ENCODE measurements around the gene BCL7A. TPM values are rescaled to one million over a fixed set of nuclear protein-coding genes. Genes with fewer than 3 reads are reported as not detected.

The BCL7A gene
- total and polyA plus RNA-seq, 4 donors, result 3.5 to 8.3 (median 4.9) TPM

- TF ChIP-seq ZBTB33 (IDR thresholded peaks at IDR 0.05) (no peak), FOXA2 (IDR thresholded peaks at IDR 0.05) (no peak), RAD21 (IDR thresholded peaks at IDR 0.05) (no peak), TAF1 (conservative IDR thresholded peaks at IDR 0.05) (no peak)
Measured at GRCh38 chr12:122089077-122089476, 67.4 kb downstream of the BCL7A start (continued).

- H3K27me3 ChIP-seq (ENCODE audit: control insufficient read depth in 4 of 4, insufficient read depth in 4 of 4, low read length in 3 of 4), result no peaks in the 10 kb centered on the region
- H3K9me3 ChIP-seq (ENCODE audit: control insufficient read depth in 4 of 4, low read length in 3 of 4), result no peaks in the 10 kb centered on the region
- H3K9ac ChIP-seq (ENCODE audit: low read depth in 1 of 2, low read length in 2 of 2), result no peak overlapping the region
- H3K27ac ChIP-seq (ENCODE audit: low read depth in 1 of 2, low read length in 2 of 2), result no peak overlapping the region
- H3K4me1 ChIP-seq (ENCODE audit: control insufficient read depth in 4 of 4, insufficient read depth in 4 of 4, low read length in 3 of 4), result peaks cover 0 to 4% (median under 1%) of the 10 kb centered on the region in 4 donors
- WGBS, result 81% methylated on average over 7 of the region's 7 CpGs
- TF ChIP-seq REST (IDR thresholded peaks at IDR 0.05) (no peak), RAD21 (IDR thresholded peaks at IDR 0.05) (no peak), TAF1 (conservative IDR thresholded peaks at IDR 0.05) (no peak), EGR1 (IDR thresholded peaks at IDR 0.05; ENCODE audit: low read depth in 2 of 2) (no peak), GABPA (IDR thresholded peaks at IDR 0.05 in 1 of 2, conservative IDR thresholded peaks at IDR 0.05 in 1 of 2) (no peak), HNF4A (conservative IDR thresholded peaks at IDR 0.05) (no peak), RXRA (IDR thresholded peaks at IDR 0.05) (no peak)
- DNase-seq (ENCODE audit: low spot score), result no peak
- H3K36me3 ChIP-seq (ENCODE audit: control insufficient read depth in 4 of 4, insufficient read depth in 3 of 4, low read depth in 1 of 4, low read length in 3 of 4), result peaks cover 0 to 5% (median 3%) of the 10 kb centered on the region in 4 donors
- H3K4me3 ChIP-seq (ENCODE audit: low read depth in 1 of 3, low read length in 3 of 3), result no peak overlapping the region
Measured at GRCh38 chr12:122090759-122091515, 69.3 kb downstream of the BCL7A start.

- no peaks in the 10 kb centered on the region for H3K27me3 ChIP-seq (ENCODE audit: control insufficient read depth in 4 of 4, insufficient read depth in 4 of 4, low read length in 3 of 4)
- H3K4me3 ChIP-seq (ENCODE audit: low read depth in 1 of 3, low read length in 3 of 3), result no peak overlapping the region
- H3K9ac ChIP-seq (ENCODE audit: low read depth in 1 of 2, low read length in 2 of 2), result no peak overlapping the region
- DNase-seq (ENCODE audit: low spot score), result no peak
- peaks cover 9 to 26% (median 16%) of the 10 kb centered on the region in 4 donors for H3K4me1 ChIP-seq (ENCODE audit: control insufficient read depth in 4 of 4, insufficient read depth in 4 of 4, low read length in 3 of 4)
- no peaks in the 10 kb centered on the region for H3K9me3 ChIP-seq (ENCODE audit: control insufficient read depth in 4 of 4, low read length in 3 of 4)
- no peak overlapping the region for H3K27ac ChIP-seq (ENCODE audit: low read depth in 1 of 2, low read length in 2 of 2)
- H3K36me3 ChIP-seq (ENCODE audit: control insufficient read depth in 4 of 4, insufficient read depth in 3 of 4, low read depth in 1 of 4, low read length in 3 of 4), result peaks cover 0 to 2% (median 2%) of the 10 kb centered on the region in 4 donors
- 91% methylated on average over 9 of the region's 9 CpGs for WGBS
- TF ChIP-seq REST (IDR thresholded peaks at IDR 0.05) (no peak), MAX (IDR thresholded peaks at IDR 0.05) (no peak), HNF4A (conservative IDR thresholded peaks at IDR 0.05) (no peak), HNF4G (IDR thresholded peaks at IDR 0.05) (no peak), GABPA (IDR thresholded peaks at IDR 0.05 in 1 of 2, conservative IDR thresholded peaks at IDR 0.05 in 1 of 2) (no peak), FOXA1 (IDR thresholded peaks at IDR 0.05) (no peak), RAD21 (IDR thresholded peaks at IDR 0.05) (no peak)
Measured at GRCh38 chr12:122093098-122093883, 71.6 kb downstream of the BCL7A start.
